HG02678 (cell line): ENCODE measurements around the gene SLC16A10.
"Not testable (repeated sequence)": the region's sequence is repeated elsewhere in the genome, so short reads cannot be mapped to it uniquely, and the experiment has no call there.

Experiments
- ATAC-seq: cut with Tn5 transposase; IDR thresholded peaks from one replicate; pipeline ENCODE4 v1.9.1; 2021; ENCODE audit warnings: mild to moderate bottlenecking, moderate library complexity; ENCODE audit not compliant: unreplicated experiment

The SLC16A10 gene

GRCh38 chr6:111129013-111129412, 41.7 kb downstream of the SLC16A10 start:
- ATAC-seq, result no peak

- ATAC-seq, result not testable (repeated sequence)
Observed at GRCh38 chr6:111131018-111131417, 43.7 kb downstream of the SLC16A10 start.

- ATAC-seq, result not testable (repeated sequence)
Observed at GRCh38 chr6:111132669-111133068, 45.4 kb downstream of the SLC16A10 start.

- not testable (repeated sequence) for ATAC-seq
Observed at GRCh38 chr6:111134236-111134869, 47.0 kb downstream of the SLC16A10 start.

GRCh38 chr6:111137489-111138093, 50.3 kb downstream of the SLC16A10 start:
- ATAC-seq, result not testable (repeated sequence)

- ATAC-seq, result no peak
Observed at GRCh38 chr6:111147440-111147839, 60.1 kb downstream of the SLC16A10 start.

GRCh38 chr6:111148110-111148509, 60.8 kb downstream of the SLC16A10 start:
- ATAC-seq, result no peak

GRCh38 chr6:111150577-111150976, 63.3 kb downstream of the SLC16A10 start:
- ATAC-seq, result no peak

GRCh38 chr6:111154981-111155380, 67.7 kb downstream of the SLC16A10 start:
- ATAC-seq, result no peak

- no peak for ATAC-seq
Observed at GRCh38 chr6:111157412-111157811, 70.1 kb downstream of the SLC16A10 start.

- ATAC-seq, result no peak
Observed at GRCh38 chr6:111159633-111160032, 72.3 kb downstream of the SLC16A10 start.

- ATAC-seq, result no peak
Observed at GRCh38 chr6:111161650-111162049, 74.3 kb downstream of the SLC16A10 start.

- no peak for ATAC-seq
Observed at GRCh38 chr6:111162504-111162903, 75.2 kb downstream of the SLC16A10 start.

GRCh38 chr6:111171577-111172400, 84.5 kb downstream of the SLC16A10 start:
- ATAC-seq, result no peak

- no peak for ATAC-seq
Observed at GRCh38 chr6:111172563-111172962, 85.3 kb downstream of the SLC16A10 start.

GRCh38 chr6:111173341-111173740, 86.0 kb downstream of the SLC16A10 start:
- no peak for ATAC-seq

- no peak for ATAC-seq
Observed at GRCh38 chr6:111173946-111174345, 86.6 kb downstream of the SLC16A10 start.

GRCh38 chr6:111175109-111175508, 87.8 kb downstream of the SLC16A10 start:
- ATAC-seq, result no peak

GRCh38 chr6:111176038-111176759, 88.9 kb downstream of the SLC16A10 start:
- ATAC-seq, result no peak

GRCh38 chr6:111176760-111177099, 89.4 kb downstream of the SLC16A10 start:
- ATAC-seq, result no peak

GRCh38 chr6:111177131-111177530, 89.8 kb downstream of the SLC16A10 start:
- no peak for ATAC-seq
